Measurements from ENCODE around the gene ARAP1.

ARAP1 gene

GRCh38 chr11:72726266-72727220 is 25.7 kb downstream of the ARAP1 start:
- in situ Hi-C loops (cut with HindIII; ENCODE audit: low sequenced_read_pairs) = no loop called here

- in situ Hi-C loops (cut with HindIII; ENCODE audit: low sequenced_read_pairs) = no loop called here
Observed at GRCh38 chr11:72725724-72726028, 26.5 kb downstream of the ARAP1 start.

- in situ Hi-C loops (cut with HindIII; ENCODE audit: low sequenced_read_pairs) = no loop called here
Observed at GRCh38 chr11:72724851-72725723, 27.1 kb downstream of the ARAP1 start.

DNA sequence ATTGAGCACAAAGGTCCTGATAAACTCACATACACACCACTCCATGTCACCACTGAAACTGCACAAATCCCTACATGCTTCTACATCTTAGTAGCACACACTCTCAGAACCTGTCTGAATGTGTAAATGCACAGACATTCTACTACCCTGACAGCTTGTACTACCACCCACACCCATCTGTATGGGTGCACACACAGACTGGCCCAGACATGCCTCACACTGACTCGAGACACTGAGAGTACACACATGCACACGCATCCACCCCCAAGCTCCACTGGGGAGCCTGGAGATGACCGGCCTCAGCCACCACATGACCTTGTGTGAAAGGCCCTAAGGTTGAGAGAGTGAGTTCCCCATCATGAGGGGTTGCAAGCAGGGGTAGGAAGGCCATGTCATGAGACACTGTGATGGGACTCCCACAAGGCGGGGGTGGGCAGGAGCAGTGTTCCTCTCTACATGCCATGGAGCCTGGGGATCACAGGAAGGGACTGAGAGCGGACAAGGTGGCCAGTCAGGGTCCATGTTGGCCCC is 28.1 kb downstream of the ARAP1 start:
- in situ Hi-C loops (cut with HindIII; ENCODE audit: low sequenced_read_pairs) = no loop called here

DNA sequence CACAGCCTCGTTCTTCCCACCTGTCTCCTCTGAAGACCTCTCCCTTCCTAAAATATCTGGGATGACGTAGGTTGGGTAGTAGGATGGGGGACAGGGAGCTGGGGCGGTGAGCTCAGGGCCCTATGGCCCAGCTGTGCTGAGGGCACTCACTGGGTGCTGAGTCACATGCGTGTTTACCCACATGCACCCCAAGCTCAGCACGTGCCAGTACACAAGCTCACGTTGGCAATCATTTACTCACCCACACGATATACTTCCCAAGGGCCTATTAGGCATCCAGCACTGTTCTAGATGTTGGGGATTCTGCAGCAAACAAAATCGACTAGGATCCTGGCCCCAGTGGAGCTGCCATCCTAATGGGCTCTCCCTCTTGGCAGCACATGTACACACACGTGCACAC is 28.7 kb downstream of the ARAP1 start:
- in situ Hi-C loops (cut with HindIII; ENCODE audit: low sequenced_read_pairs) = no loop called here

DNA sequence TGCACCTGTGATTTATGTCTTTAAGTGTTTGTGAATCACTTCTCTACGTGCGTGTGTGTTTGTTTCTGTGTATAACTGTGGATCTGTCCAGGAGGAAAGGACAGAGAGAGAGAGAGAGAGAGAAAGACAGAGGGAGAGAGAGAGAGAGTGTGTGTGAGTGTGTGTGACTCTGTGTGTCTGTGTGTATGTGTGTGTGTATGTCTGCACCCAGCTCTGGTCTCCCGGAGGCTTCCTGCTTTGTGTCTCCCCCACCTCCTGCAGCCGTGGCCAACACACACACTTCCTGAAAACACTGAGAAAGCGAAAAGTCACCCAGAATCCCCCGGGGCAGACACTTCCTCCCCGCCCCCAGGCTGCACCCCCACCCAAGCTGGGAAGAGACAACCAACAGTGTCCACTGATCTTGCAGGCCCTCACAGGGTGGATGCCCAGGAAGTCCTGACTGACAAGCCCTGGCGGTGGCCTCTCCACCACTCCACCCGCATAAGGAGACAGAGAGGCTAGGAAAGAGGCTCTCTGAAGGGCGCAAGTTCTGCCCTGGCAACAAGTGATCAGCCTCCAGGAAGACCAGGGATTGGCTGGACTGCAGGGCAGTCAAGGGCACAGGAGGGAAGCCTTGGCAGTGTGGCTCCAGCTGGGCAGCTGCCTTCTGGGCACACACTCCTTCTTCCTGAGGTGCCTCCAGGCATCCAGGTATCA is 30.0 kb downstream of the ARAP1 start:
- in situ Hi-C loops (cut with HindIII; ENCODE audit: low sequenced_read_pairs) = no loop called here

DNA sequence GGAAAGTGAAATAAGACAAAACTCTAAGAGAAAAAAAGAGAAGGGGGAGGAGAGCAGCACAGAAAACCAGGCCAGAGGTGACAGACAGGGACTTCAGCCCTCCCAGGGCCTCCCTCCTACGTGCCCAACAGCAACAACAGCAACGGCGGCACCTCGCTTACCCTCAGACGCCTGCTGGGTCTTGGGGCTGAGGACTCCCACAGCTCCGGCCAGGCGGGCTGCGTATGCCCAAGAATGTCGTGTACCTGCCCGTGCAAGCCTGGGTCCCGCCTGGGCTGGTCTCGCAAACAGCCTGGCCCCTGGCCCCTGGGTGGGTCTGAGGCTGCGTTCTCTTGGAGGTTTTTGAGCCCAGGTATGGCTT is 30.5 kb downstream of the ARAP1 start:
- in situ Hi-C loops (cut with HindIII; ENCODE audit: low sequenced_read_pairs) = no loop called here

DNA sequence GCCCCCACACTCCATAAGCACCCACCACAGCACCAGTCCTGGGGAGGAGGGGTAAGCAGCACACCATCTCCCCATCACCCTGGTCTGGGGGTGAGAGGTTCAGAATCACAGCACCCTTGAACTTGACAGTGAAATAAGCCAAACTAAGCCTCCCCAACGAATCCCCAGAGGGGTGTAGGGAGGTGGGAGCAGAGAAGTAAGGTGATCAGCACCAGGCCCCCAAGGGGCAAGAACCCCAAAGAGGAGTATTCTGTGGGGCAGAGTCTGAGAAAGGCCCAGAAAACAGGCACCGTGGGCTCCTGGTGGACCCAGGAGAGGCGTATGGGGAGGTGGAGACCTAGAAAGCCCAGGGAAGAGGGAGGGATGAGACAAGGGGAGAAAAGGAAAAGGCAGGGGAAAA is 30.9 kb downstream of the ARAP1 start:
- in situ Hi-C loops (cut with HindIII; ENCODE audit: low sequenced_read_pairs) = no loop called here

DNA sequence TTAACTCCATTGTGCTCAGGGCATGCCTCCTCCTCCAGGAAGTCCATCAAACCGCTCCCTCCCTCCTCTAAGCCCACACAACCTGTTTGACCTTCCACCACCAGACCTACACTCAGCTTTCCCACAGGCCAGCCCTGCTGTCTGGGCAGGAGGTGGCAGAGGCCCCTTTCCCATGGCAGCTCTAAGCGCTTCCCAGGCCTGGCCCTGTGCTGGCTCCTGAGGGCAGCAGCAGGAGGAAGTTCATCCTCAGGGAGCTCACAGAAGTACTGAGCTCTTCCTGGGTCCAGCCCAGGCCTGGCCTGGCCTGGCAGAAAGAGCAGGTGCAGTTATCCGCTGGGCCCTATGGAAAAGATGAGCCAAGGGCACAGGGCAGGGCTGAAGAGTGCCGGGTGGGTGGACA is 31.4 kb downstream of the ARAP1 start:
- in situ Hi-C loops (cut with HindIII; ENCODE audit: low sequenced_read_pairs) = no loop called here

- in situ Hi-C loops (cut with HindIII; ENCODE audit: low sequenced_read_pairs) = no loop called here
Observed at GRCh38 chr11:72720047-72720446, 32.2 kb downstream of the ARAP1 start.

DNA sequence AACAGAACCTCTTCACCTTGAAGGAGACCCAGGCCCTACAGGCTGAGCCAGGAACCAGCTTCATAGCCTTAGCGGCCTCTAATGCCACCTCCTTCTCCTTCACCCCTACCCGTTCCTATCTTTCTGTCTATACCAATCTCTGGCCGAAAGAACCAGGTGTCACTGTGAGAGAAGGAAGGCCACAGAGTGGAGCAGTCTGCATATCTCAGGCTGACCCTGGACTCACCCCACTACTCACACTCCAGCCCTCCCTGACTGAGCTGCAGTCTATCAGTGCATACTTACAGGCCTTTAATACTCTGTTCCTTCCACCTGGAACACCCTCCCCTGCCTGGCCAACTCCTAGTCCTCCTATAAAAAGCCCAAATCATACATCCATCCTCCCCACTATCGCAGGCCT is 32.7 kb downstream of the ARAP1 start:
- in situ Hi-C loops (cut with HindIII; ENCODE audit: low sequenced_read_pairs) = no loop called here

DNA sequence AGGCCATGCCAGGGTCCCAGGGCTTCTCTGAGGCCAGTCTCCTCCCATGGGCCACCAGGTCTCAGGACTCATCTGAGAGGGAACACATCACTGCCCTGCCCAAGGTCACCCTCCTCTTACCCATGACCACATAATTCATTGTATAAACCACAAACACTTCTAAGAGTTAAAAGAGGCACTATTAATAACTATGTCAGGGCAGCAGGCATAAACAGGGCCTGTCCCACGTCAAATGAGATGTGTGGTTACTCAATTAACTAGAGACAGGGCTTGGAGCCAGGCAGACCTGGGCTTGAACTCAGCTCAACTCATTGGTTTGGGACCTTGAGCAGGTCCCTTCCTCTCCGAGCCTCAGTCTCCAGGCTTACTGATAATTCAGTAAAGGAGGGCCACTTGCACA is 33.1 kb downstream of the ARAP1 start:
- in situ Hi-C loops (cut with HindIII; ENCODE audit: low sequenced_read_pairs) = no loop called here

DNA sequence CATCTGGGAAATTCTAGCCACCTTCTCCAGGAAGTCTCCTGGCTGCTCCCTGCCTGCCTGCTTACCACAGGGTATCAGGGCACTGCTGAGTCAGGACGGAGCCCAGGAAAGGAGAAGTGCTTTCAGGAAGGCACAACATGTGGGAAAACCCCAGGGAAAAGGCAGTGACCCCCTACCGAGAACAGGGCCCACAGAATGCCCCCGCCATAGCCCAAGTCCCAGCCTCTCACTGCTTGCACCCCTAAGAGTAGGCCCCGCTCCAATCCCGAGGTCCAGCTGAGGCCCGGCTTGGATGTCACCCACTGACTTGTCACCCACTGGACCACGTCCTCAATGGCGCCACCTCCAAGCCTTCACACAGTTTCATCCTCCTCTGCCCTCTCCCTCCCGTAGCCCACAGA is 34.1 kb downstream of the ARAP1 start:
- in situ Hi-C loops (cut with HindIII; ENCODE audit: low sequenced_read_pairs) = no loop called here

GRCh38 chr11:72716788-72717435 is 35.3 kb downstream of the ARAP1 start:
- in situ Hi-C loops (cut with HindIII; ENCODE audit: low sequenced_read_pairs) = no loop called here

DNA sequence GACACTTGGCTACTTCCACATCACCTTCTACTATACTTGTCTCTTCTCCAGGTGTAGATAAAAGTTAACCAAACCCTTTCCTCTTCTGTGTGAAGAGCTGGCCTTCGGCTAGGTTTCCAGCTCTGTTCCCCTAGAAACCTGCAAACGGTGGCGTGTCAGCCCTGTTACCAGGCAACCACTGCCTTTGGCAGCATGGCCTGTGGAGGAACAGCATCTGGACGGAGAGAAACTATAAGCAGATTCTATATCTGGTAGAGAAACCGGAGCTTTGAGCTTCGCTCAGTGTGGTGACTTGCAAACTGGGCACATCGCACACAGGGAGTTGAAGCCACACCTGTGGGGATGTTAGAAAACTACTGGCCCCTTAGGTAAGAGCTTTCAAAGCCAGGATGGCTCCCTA is 35.9 kb downstream of the ARAP1 start:
- in situ Hi-C loops (cut with HindIII; ENCODE audit: low sequenced_read_pairs) = no loop called here

- in situ Hi-C loops (cut with HindIII; ENCODE audit: low sequenced_read_pairs) = no loop called here
Observed at GRCh38 chr11:72712841-72713240, 39.4 kb downstream of the ARAP1 start.

GRCh38 chr11:72712168-72712751 is 39.9 kb downstream of the ARAP1 start:
- in situ Hi-C loops (cut with HindIII; ENCODE audit: low sequenced_read_pairs) = no loop called here

GRCh38 chr11:72711141-72711540 is 41.1 kb downstream of the ARAP1 start:
- in situ Hi-C loops (cut with HindIII; ENCODE audit: low sequenced_read_pairs) = no loop called here

DNA sequence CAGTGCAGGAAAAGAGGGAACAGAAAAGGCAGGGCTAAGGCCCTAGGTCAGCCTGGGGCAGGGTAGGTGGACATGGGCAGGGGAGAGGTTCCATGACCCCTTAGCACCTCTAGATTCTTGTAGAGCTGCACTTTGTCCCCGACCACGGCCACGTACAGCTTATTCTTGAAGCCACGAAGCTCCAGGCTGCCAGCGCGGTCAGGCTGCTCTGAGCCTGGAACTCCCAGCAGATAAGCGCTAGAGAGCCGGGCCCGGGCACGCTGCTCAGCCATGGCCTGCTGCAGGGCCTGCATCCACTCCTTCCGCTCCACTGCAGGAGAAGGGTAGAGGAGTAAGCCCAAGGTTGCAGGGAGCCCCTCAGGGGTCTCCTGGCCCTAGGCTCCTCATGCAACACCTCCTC is 41.9 kb downstream of the ARAP1 start:
- in situ Hi-C loops (cut with HindIII; ENCODE audit: low sequenced_read_pairs) = no loop called here

DNA sequence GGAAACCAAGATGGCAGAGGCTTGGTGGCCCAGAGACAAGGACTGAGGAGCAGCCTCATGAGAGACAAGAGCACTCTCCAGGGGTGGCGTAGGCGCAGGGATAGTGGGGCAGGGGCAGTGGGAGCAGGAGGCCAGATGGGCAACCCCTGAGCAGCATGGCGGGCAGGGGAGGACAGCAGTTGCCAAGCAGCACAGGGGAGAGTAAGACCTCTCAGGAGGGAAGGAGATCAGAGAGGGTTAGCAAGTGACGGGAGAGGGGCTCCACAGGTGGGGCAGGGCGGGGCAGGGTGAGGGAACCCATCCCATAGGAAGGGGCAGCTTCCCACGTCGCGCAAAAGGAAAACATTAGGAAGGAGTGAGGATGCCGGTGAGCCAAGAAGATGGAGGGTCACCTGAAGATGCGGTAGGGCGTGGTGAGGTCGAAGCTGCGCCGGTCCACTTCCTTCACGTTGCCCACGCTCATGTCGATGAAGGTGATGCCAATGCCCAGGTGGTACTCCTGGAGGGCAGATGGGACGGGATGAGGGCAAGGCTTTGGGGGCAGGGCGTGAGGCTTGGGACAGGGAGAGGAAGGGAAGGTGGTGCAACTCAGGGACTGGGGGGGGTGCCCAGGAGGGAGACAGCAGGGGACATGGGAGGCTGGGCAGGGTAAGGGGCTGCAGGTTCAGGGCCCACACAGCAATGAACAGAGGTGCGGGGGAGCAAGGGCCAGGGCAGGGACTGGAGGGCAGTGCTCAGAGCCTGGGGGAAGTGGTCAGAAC is 42.5 kb downstream of the ARAP1 start:
- in situ Hi-C loops (cut with HindIII; ENCODE audit: low sequenced_read_pairs) = no loop called here

Data from DLD1 (cell line).